DMS153 treated with DMSO at 0.1 percent for 48 hours (cell line): Measurements from ENCODE around the gene ELK3.

Source experiments
- DNase-seq: peaks from one replicate; lab custom pipeline; 2025; ENCODE audit not compliant: unreplicated experiment; lab: John Stamatoyannopoulos, UW

Gene ELK3

GRCh38 chr12:96234591-96235483 is 40.7 kb downstream of the ELK3 start:
- DNase-seq, result no peak

GRCh38 chr12:96235484-96235826 is 41.3 kb downstream of the ELK3 start:
- no peak for DNase-seq

GRCh38 chr12:96236221-96236822 is 42.1 kb downstream of the ELK3 start:
- no peak for DNase-seq

GRCh38 chr12:96237035-96237434 is 42.9 kb downstream of the ELK3 start:
- DNase-seq, result no peak

GRCh38 chr12:96237465-96238077 is 43.4 kb downstream of the ELK3 start:
- DNase-seq, result no peak

GRCh38 chr12:96238336-96239047 is 44.3 kb downstream of the ELK3 start:
- no peak for DNase-seq

GRCh38 chr12:96239711-96240635 is 45.8 kb downstream of the ELK3 start:
- no peak for DNase-seq

GRCh38 chr12:96240656-96241055 is 46.5 kb downstream of the ELK3 start:
- no peak for DNase-seq

- no peak for DNase-seq
Measured at GRCh38 chr12:96241431-96241830, 47.3 kb downstream of the ELK3 start.

- DNase-seq, result peak; percentile 10
Measured at GRCh38 chr12:96241846-96242256, 47.7 kb downstream of the ELK3 start.

- no peak for DNase-seq
Measured at GRCh38 chr12:96242597-96242996, 48.4 kb downstream of the ELK3 start.

GRCh38 chr12:96244826-96245225 is 50.7 kb downstream of the ELK3 start:
- DNase-seq, result no peak

GRCh38 chr12:96246926-96247505 is 52.8 kb downstream of the ELK3 start:
- DNase-seq, result no peak

GRCh38 chr12:96247563-96247962 is 53.4 kb downstream of the ELK3 start:
- no peak for DNase-seq

GRCh38 chr12:96248136-96248931 is 54.2 kb downstream of the ELK3 start:
- DNase-seq, result no peak

- DNase-seq, result no peak
Measured at GRCh38 chr12:96249196-96250118, 55.3 kb downstream of the ELK3 start.

GRCh38 chr12:96250119-96250685 is 56.0 kb downstream of the ELK3 start:
- no peak for DNase-seq

GRCh38 chr12:96255077-96255476 is 60.9 kb downstream of the ELK3 start:
- peak; percentile 47 for DNase-seq
